HFFc6 (cell line): ENCODE measurements around the gene TMCO4. TPM values are rescaled to one million over a fixed set of nuclear protein-coding genes. Genes with fewer than 3 reads are reported as not detected.
A peak's percentile ranks its signal among the peaks of the same experiment; 100 is the strongest.

Source experiments
- DNase-seq: peaks from one replicate; pipeline ENCODE4 v3.0.0-alpha.2; 2018
- H3K27ac Mint-ChIP-seq: 2 replicates; pipeline ENCODE4 v1.8.0; 2020; ENCODE audit warnings: mild to moderate bottlenecking, mixed read lengths
- H3K27me3 Mint-ChIP-seq: 2 replicates; pipeline ENCODE4 v1.8.0; 2021; ENCODE audit warnings: mild to moderate bottlenecking, moderate library complexity, mixed read lengths; ENCODE audit not compliant: insufficient read depth
- H3K36me3 Mint-ChIP-seq: 2 replicates; pipeline ENCODE4 v1.8.0; 2021; ENCODE audit warnings: low read depth, mixed read lengths
- H3K4me1 Mint-ChIP-seq: 2 replicates; pipeline ENCODE4 v1.8.0; 2020; ENCODE audit warnings: low read depth, mixed read lengths
- H3K4me3 Mint-ChIP-seq: 2 replicates; pipeline ENCODE4 v1.8.0; 2020; ENCODE audit warnings: mild to moderate bottlenecking, moderate library complexity, mixed read lengths
- H3K9me3 Mint-ChIP-seq: 2 replicates; pipeline ENCODE4 v1.8.0; 2020; ENCODE audit warnings: mild to moderate bottlenecking, mixed read lengths
- CTCF ChIP-seq: fragments of 200-600 bp; sonication (generic); IDR thresholded peaks from 2 replicates; pipeline ENCODE4 v1.5.0; 2021; ENCODE audit warnings: antibody characterized with exemption, mild to moderate bottlenecking
- total RNA-seq, 6 experiments: library from RNA; stranded (reverse); fragmentation: NEBNext Ultra II Directional; extraction: Animal tissue kit (Norgen Biotek cat#: 25700); gene quantifications; 2 replicates in 1 of 6; 3 replicates in 5 of 6; pipeline ENCODE4 v1.2.3, GENCODE V29; 2021

TMCO4 gene
- total RNA-seq, 6 experiments from 2014 or later = 17.4 to 30.6 (median 27.8) TPM

- Mint-ChIP-seq H3K36me3 (peaks cover 5% of the 10 kb centered on the region), H3K9me3 (no peaks in the 10 kb centered on the region), H3K4me3 (no peak overlapping the region), H3K27me3 (no peaks in the 10 kb centered on the region), H3K4me1 (peaks cover 9% of the 10 kb centered on the region), H3K27ac (no peak overlapping the region)
- no peak for TF ChIP-seq CTCF
- DNase-seq = no peak
Observed at GRCh38 chr1:19706136-19706535, 93.6 kb downstream of the TMCO4 start.

- Mint-ChIP-seq H3K4me3 (no peak overlapping the region), H3K27ac (no peak overlapping the region), H3K4me1 (peaks cover 9% of the 10 kb centered on the region), H3K27me3 (no peaks in the 10 kb centered on the region), H3K9me3 (no peaks in the 10 kb centered on the region), H3K36me3 (peaks cover 5% of the 10 kb centered on the region)
- TF ChIP-seq CTCF = no peak
- no peak for DNase-seq
Observed at GRCh38 chr1:19705464-19705863, 94.3 kb downstream of the TMCO4 start.

- peaks cover 3% of the 10 kb centered on the region; the same call in 1 of the 2 replicates for H3K27me3 Mint-ChIP-seq
- peak; percentile 67 for DNase-seq
- H3K36me3 Mint-ChIP-seq = peaks cover 6% of the 10 kb centered on the region
- peak; percentile 95 for TF ChIP-seq CTCF
- H3K27ac Mint-ChIP-seq = no peak overlapping the region
- no peaks in the 10 kb centered on the region for H3K9me3 Mint-ChIP-seq
- peaks cover 9% of the 10 kb centered on the region for H3K4me1 Mint-ChIP-seq
- no peak overlapping the region for H3K4me3 Mint-ChIP-seq
Observed at GRCh38 chr1:19704247-19705113, 95.2 kb downstream of the TMCO4 start.

- Mint-ChIP-seq H3K4me1 (no peaks in the 10 kb centered on the region), H3K36me3 (peaks cover 15% of the 10 kb centered on the region), H3K27ac (no peak overlapping the region), H3K4me3 (no peak overlapping the region), H3K9me3 (peaks cover 5% of the 10 kb centered on the region; the same call in 1 of the 2 replicates), H3K27me3 (peaks cover 3% of the 10 kb centered on the region; the same call in 1 of the 2 replicates)
- TF ChIP-seq CTCF = no peak
- DNase-seq = no peak
Observed at GRCh38 chr1:19703280-19703679, 96.4 kb downstream of the TMCO4 start.

GRCh38 chr1:19700079-19700777, 99.5 kb downstream of the TMCO4 start:
- H3K4me3 Mint-ChIP-seq = no peak overlapping the region
- H3K4me1 Mint-ChIP-seq = no peaks in the 10 kb centered on the region
- peaks cover 24% of the 10 kb centered on the region for H3K36me3 Mint-ChIP-seq
- H3K9me3 Mint-ChIP-seq = peaks cover 5% of the 10 kb centered on the region; the same call in 1 of the 2 replicates
- no peak for DNase-seq
- no peak for TF ChIP-seq CTCF
- no peak overlapping the region for H3K27ac Mint-ChIP-seq
- H3K27me3 Mint-ChIP-seq = peaks cover 3% of the 10 kb centered on the region; the same call in 1 of the 2 replicates
